HG03565 (cell line): ENCODE results near the gene TIAM1.

ENCODE experiments used
- ATAC-seq: cut with Tn5 transposase; IDR thresholded peaks from one replicate; pipeline ENCODE4 v1.9.1; 2021; ENCODE audit warnings: mild to moderate bottlenecking, moderate library complexity; ENCODE audit not compliant: unreplicated experiment

The TIAM1 gene

DNA sequence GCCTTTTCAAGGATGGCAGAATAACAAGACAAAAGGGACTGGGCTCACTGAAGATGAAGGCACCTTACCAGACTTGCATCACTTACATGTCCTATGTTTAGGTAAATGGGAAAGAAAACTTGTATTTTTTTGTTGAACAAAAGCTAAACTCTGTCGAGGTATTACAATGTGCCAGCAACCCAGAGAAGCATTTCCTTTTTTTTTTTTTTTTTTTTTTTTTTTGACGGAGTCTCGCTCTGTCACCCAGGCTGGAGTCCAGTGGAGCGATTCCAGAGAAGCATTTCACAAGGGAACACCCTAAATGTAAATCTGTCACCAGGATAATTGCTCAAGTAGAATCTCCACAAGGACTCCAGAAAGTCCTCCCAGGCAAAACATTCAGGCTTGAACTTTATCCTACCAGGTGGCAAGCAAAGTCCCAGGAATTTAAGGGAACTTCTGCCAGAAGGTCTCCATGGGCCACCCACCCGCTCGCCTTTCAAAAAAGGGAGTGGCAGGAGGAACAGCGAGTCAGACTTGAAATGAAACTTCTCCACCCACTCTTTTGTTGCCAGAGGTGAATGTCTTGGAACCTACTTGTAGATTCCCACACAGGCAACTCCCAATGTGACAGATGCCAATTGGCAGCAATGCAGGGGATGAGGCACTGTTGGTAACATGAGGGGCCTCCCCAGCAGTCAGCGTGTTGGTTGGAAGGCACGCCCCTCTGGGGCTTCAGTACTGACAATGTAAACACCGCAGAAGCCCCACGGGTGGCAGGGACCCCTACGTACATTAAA, 125.0 kb downstream of the TIAM1 start:
- no peak for ATAC-seq

DNA sequence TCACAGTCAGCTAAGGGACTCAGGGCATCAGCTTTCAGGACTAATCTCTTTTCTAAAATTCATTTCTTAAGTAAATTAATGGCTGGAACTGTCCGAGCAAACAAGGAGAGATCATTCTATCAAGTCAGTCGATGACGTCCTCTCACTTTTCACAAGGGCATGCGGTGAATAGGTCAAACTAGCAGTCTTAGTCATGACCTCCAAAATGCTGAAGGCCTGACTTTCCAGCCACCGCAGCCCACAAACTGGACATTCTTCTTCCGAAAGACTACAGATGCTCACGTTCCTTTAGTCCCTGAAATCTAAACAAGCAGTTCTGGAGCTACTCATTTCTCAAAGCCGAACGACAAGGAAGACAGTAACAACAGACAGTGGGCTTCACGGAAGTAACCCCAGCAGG, 127.9 kb downstream of the TIAM1 start:
- no peak for ATAC-seq

DNA sequence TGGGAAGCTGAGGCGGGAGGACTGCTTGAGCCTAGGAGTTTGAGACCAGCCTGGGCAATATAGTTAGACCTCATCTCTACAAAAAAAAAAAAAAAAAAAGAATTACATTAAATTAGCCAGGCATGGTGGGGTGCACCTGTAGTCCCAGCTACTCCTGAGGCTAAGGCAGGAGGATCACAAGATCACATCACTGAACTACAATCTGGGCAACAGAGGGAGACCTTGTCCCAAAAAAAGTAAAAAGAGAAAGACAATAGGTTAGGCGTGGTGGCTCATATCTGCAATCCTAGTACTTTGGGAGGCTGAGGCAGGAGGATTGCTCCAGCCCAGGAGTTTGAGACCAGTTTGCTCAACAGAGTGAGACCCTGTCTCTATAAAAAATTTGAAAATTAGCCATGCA, 130.3 kb downstream of the TIAM1 start:
- ATAC-seq, result no peak

DNA sequence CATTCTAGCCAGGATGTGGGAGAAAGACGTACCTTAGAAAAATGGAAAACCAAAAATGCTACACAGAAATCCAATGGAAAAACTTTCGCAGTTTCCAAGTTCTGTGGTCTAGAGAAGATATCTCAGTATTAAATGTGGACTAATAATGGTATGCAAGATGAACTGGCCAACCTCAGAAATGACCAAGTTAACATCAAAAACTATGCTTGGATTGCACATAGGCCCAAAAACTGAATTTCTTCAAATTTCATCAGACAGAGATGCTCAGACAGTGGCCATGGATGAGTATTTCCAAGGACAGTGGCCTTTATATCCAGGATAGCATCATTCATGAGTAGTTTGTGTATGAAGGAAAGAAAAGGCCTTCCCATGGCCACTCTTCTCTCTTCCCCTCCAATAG, 132.2 kb downstream of the TIAM1 start:
- ATAC-seq, result no peak

DNA sequence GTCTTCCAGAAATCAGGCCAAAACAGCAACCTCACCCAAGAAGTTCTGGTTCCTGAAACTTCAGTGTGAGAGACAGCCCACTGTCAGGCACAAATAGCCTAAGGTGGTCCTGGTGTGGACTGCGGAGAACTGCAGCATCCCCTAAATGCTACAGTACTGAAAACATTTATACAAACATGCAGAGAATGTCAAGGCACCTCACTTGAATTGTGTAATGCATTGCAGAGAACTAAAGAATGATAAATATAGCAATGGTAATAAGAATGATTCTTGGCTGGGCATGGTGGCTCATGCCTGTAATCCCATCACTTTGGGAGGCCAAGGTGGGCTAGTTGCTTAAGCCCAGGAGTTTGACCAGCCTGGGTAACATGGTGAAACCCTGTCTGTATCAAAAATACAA, 138.6 kb downstream of the TIAM1 start:
- no peak for ATAC-seq

DNA sequence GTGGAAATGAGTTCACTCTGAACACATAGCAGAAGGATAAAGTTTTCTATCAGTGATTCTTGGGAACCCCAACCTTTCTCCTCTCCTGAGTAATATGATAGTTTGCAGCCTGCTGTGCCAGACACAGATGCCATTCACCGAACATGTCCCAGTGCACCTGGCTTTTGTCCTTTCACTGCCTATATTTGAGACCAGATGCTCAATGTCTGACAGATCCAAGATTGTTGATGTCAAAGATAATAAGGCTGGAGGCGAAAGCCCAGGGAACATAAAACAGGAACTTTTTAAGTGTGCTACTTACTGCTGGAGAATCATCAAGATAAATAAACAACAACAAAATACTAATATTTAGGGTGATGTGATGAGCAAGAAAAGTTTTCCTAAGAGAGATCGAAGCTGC, 139.3 kb downstream of the TIAM1 start:
- no peak for ATAC-seq

DNA sequence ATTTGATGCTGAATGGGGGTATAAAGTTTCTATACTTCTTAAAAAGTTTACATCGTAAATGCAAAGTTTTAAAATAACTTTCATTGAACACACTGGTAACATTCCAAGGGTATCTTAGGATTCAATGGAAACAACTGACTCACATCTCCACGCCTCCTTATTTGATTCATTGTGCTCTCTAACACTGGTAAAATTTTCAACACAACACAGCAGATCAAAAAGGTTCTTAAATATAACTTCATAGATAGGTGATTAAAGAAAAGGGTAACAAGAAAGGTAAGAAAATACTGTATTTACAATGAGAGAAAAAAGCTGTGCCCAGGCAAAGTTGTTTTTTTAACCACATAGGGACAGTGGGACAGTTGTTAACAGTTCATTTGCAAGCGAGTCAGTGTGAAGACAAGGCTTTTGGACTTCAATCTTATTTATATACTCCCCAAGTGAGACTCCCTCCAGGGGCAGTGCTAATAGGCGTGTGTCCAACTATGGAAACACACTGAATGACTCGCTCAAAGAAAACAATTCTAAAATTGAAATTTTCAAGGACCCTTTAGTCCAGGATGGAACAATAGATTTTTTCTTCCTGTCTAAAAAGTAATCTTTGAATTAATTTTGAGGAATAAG, 140.5 kb downstream of the TIAM1 start:
- no peak for ATAC-seq

DNA sequence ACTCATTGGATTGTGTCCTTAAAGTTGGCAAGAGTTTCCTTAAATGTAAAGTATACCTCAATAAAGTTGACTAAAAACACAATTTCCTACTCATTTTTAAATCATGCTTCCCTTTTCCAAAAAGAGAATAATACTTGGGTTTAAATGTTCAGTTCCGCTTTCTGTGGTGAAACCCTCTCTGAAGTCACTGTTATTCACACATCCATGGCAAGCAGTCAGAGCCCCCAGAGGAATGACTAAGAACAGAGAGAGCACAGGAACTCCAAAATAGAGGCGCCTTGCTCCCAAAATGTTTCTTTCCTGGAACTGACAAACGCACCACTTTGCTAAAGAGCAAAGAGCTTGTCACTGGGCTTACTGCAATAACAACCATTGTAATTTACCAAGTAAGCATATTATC, 142.5 kb downstream of the TIAM1 start:
- peak; percentile 72 for ATAC-seq

DNA sequence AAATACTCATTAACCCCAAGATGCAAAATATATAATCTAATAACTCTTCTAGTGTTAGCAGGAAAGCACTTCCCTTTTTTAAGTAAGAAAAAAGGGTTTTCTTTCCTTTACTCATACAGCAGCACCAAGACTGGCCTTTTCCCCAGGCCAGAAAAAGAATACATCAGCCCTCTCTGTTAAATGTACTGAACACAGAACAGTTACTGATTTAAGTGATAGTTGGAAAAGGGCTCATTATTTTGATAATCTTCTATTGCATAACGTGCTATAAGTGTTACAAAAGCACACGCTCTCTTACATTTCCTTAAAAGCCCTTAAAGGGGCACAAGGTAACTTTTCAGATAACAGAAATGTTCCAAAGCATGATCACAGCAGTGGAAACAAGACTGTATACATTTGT, 142.9 kb downstream of the TIAM1 start:
- ATAC-seq, result no peak

DNA sequence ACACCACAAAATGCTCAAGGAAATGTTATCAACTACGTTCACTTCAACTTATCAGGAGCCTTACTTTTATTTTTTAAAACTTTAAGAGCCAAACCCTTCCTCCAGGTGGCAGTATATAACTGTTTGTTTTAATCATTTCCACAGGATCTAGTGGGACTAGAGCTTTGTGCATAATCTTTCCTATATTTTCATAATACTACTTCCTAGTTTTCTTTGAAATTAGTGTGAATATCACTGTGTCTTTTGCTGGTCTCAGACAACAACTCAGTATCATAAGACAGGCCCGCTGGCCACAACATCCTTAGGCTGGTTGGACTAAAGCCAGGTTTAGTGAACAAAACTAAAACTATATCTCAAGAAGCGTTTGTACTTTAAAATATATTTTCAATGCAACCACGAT, 145.5 kb downstream of the TIAM1 start:
- no peak for ATAC-seq

DNA sequence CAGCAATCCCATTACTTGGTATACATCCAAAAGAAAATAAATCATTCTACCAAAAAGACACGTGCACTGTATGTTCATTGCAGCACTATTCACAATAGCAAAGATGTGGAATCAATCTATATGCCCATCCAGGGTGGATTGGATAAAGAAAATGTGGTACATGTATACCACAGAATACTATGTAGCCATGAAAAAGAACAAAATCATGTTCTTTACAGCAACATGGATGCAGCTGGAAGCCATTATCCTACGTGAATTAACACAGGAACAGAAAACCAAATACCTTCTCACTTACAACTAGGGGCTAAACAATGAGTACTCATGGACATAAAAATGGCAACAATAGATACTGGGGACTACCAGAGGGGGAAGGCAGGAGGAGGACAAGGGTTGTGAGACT, 147.3 kb downstream of the TIAM1 start:
- ATAC-seq, result no peak

DNA sequence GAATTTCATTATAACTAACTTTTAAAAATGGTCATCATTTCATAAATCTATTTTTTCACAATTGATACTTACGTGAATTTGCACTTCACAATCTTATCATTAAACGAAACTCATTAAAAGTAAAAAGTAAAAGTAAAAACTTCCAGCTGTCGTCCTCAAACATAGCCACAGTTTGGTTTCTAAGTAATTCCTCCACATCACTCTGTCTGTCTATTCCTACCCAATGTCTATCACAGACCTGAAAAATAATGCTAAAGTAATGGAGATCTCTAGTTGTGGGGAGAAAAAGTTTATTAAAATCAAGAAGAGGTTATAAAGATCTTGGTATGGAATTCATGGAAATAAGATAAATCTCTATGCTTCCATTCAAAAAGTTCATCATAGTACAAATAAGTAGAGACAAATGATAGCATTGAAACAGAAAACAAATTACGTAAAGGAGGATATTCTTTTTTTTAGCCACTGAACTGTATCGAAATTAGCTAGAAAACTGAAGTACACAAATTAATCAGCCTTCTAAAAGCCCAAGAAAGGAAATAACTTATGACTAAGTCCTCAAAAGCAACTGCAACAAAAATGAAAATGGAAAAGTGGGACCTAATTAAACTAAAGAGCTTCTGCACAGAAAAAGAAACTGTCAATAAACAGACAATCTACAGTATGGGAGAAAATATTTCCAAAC, 148.6 kb downstream of the TIAM1 start:
- peak; percentile 77 for ATAC-seq

DNA sequence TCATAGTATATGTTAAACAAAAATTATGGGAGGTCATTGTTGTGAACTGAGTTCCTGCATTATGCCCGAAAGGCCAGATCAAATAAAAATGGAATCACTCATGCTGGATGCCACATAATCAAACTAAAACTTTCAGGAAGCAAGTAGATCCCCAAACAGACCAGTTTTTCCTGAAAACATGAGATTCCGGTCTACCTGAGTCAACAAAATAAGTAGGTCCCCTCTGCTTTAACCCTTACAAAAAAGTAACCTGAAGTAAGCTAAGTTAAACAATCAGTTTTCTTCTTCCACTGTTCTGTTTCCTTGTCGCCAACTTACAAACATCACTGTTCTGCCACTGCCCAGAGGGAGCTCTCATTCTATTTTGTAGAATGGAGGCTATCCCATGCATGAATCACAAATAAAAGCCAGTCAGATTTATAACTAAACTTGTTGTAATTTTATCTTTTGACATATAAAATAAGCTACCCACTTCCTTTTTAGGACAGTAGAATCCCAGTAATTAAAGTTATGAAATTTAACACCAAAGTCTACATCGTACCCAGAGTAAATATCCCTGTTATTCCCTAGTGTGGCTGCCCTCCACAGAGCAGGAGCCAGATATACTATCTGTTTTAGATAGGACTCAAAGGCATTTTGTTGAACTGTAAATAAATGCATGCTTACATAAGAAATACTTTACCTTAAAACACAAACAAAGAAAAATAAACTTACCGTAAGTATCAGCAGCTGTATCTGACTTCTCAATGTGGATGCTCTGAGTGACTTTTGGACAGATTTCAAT, 149.4 kb downstream of the TIAM1 start:
- ATAC-seq, result no peak

DNA sequence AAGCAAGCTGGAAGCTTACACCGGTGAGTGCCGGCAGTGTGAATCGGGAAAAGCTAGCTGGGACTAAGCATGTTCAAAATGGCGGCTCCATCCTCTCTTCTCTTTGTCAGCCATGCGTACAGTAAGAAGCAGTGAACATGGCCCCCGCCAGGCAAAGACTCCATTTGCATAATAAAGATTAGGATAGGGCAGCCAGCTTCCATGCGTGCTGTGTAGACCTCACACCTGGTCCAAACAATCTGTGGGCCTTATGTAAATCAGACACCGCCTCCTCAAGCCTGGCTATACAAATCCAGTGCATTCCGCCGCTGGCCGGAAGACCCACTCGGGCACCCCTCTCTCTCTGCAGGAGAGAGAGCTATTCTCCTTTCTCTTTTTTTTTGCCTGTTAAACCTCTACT, 150.3 kb downstream of the TIAM1 start:
- ATAC-seq, result no peak

DNA sequence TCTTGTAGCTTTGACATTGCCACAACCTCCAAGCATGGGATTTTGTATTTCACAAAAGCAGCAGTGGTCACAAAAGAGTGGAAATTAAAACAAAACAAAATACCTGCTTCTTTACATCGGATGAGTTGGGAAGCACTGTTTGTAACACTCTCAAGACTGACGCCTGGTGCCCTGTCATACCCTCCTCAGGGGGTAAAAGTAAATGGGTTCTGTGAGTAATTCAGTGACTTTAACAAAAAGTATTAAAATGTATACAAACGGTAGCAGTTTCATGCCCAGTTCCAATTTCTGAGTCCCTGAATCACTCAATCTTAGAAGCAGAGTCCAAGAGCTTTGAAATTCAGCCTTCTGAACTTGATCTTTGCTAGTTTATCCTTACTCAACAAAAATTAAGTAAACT, 152.5 kb downstream of the TIAM1 start:
- ATAC-seq, result no peak

DNA sequence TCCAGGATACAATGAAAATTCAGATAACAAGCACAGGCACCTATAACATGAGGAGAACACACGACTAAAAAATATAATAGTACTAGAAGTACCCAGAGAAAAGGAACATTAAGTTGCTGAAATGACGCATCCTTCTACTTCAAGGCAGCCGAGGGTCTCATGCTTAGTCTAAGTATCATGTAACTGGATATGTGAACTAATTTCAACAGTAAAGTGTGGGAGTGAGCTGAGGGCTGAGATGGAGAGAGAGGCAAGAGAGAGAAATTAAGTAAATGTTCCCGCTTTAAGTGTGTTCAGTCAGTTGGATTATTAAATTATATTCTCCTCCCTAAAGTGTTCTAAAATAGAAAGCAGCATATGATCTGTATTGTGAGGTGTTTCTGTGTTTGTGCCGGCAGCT, 153.5 kb downstream of the TIAM1 start:
- no peak for ATAC-seq

DNA sequence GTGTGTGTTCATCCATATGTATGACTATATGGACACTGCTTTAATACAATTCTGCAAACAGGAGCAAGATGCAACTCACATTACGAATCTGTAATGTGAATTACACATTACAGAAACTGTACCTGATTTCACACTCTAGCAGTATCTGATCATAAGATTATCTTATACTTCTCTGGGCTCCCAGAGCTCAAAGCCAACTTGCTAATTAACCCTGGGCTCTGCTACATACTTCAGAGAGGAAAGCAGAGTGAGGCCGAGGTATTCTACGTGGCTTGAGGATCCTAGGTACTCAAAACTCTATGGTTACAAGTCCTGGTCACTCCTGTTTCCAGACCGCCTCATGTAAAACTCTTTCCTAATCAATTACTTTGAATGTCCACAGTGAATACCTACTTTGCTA, 156.6 kb downstream of the TIAM1 start:
- no peak for ATAC-seq

DNA sequence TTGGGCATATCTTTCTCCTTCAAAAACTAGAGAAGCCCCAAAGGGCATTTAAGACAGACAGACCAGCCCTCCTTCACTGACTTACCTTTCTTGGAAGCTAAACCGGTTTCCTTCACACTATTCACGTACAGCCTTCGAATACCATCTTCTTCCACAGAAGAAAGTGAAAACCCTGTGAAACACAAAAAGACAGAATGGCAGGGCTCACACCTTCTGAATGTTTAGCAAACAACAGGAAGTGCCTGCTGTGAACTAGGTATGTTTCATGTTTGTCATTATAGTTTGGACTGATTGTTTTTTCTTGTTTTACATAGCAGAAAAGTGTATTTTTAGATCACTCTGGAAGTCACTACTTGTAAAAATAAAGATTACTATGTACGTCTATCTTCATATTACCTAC, 157.1 kb downstream of the TIAM1 start:
- no peak for ATAC-seq

DNA sequence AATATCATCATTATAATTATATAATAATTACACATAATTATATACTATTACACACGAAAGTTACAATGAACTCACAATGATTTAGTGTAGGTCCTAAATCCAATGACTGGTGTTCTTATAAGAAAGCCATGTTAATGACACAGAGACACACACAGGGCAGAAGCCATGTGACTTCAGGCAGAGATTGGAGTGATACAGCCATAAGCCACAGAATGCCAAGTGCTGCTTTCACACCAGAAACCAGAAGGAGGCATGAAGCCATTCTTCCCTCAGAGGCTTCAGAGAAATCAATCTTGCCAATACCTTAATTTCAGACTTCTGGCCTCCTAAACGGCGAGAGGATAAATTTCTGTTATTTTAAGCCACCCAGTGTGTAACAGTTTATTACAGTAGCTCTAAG, 158.4 kb downstream of the TIAM1 start:
- no peak for ATAC-seq

DNA sequence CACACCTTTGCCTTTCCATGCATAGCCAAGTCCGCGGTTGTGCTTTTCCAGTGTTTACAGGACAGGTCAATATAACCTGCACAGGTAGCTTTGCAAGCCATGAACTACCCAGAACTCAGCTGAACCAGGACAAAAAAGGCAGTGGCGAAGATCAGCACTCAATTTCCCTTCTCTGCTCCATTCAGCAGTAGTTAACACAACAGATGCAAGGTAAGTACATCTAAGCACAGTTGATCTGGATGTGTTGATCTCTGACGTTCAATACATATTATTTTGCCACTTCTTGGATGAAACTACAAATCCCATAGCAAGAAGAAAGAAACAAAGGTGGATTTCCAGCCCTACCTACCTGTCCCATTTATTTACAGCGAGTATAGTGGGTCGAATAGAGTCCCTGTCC, 159.2 kb downstream of the TIAM1 start:
- no peak for ATAC-seq

DNA sequence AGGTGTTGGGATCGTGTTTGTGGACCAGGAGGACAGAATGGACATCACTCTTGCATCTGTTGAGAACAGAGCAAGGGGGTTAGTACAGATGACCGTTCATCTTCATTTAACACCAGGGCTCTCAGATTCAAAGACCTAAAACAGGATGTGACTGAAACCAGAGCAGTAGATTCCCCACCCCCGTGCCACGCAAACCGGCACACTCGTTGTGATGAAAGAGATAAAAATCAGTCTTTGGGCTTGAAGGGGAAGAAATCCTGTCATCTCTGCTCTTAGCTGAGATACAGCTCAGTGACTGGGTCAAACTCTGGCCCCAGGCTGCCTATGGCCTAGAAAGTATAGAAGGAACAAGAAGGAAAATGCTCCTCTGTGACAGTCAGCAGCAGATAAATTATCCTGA, 159.6 kb downstream of the TIAM1 start:
- ATAC-seq, result peak; percentile 71
